GM12878 (cell line): ENCODE measurements around the gene EFHC1. TPM values are rescaled to one million over a fixed set of nuclear protein-coding genes. Genes with fewer than 3 reads are reported as not detected.

Experiments
- ATF2 ChIP-seq: IDR thresholded peaks from 2 replicates; pipeline ENCODE4 v1.6.1; 2012; ENCODE audit warnings: low read length, inconsistent platforms
- BACH1 ChIP-seq: fragments of 450-650 bp; IDR thresholded peaks from 2 replicates; pipeline ENCODE4 v1.6.1; 2017; ENCODE audit warnings: mild to moderate bottlenecking, borderline replicate concordance
- BCL11A ChIP-seq: IDR thresholded peaks from 2 replicates; pipeline ENCODE4 v1.6.1; 2011; ENCODE audit warnings: low read depth, low read length
- BHLHE40 ChIP-seq, 2 experiments: fragments of 450-650 bp in 1 of 2; IDR thresholded peaks; 2 replicates each; pipeline ENCODE4 v1.6.1; 2011 to 2017; ENCODE audit warnings: low read depth in 2 of 2, borderline replicate concordance in 1 of 2, improper control_type of control experiment in 1 of 2, low read length in 1 of 2, mild to moderate bottlenecking in 1 of 2
- BRCA1 ChIP-seq: IDR thresholded peaks from 2 replicates; pipeline ENCODE4 v1.6.1; 2011; ENCODE audit warnings: low read depth, low read length, improper control_type of control experiment
- CHD1 ChIP-seq: IDR thresholded peaks from 2 replicates; pipeline ENCODE4 v1.6.1; 2012; ENCODE audit warnings: low read depth, low read length, improper control_type of control experiment
- EED ChIP-seq: sonication (generic); IDR thresholded peaks from 2 replicates; pipeline ENCODE4 v1.6.1; 2016; ENCODE audit warnings: antibody characterized with exemption, low read depth
- EP300 ChIP-seq, 2 experiments: fragments of 150-350 bp in 1 of 2; IDR thresholded peaks; 2 replicates each; pipeline ENCODE4 v1.6.1; 2011 to 2012; ENCODE audit warnings: low read depth in 2 of 2, low read length in 2 of 2, borderline replicate concordance in 1 of 2, improper control_type of control experiment in 1 of 2, inconsistent platforms in 1 of 2; ENCODE audit not compliant: control insufficient read depth in 1 of 2
- GATAD2B ChIP-seq: fragments of 450-650 bp; conservative IDR thresholded peaks from 2 replicates; pipeline ENCODE4 v1.6.1; 2017; ENCODE audit warnings: low read depth, mild to moderate bottlenecking, moderate library complexity
- HSF1 ChIP-seq: fragments of 150-350 bp; IDR thresholded peaks from 2 replicates; pipeline ENCODE4 v1.6.1; 2014; ENCODE audit warnings: mild to moderate bottlenecking, low read depth, low read length
- IRF5 ChIP-seq: fragments of 450-650 bp; IDR thresholded peaks from 2 replicates; pipeline ENCODE4 v1.6.1; 2017; ENCODE audit warnings: borderline replicate concordance
- MAX ChIP-seq: IDR thresholded peaks from 2 replicates; pipeline ENCODE4 v1.6.1; 2012; ENCODE audit warnings: low read depth, low read length, improper control_type of control experiment
- MEF2B ChIP-seq: fragments of 450-650 bp; IDR thresholded peaks from 2 replicates; pipeline ENCODE4 v1.6.1; 2018; ENCODE audit warnings: mild to moderate bottlenecking, moderate library complexity; ENCODE audit not compliant: partially characterized antibody, poor library complexity, severe bottlenecking
- MYB ChIP-seq: fragments of 150-350 bp; IDR thresholded peaks from 2 replicates; pipeline ENCODE4 v1.6.1; 2014; ENCODE audit warnings: mild to moderate bottlenecking, low read depth, low read length, borderline replicate concordance
- NBN ChIP-seq: fragments of 450-650 bp; IDR thresholded peaks from 2 replicates; pipeline ENCODE4 v1.6.1; 2016
- RBBP5 ChIP-seq: fragments of 200-600 bp; sonication (generic); conservative IDR thresholded peaks from 2 replicates; pipeline ENCODE4 v1.6.1; 2016
- SP1 ChIP-seq: IDR thresholded peaks from one replicate; pipeline ENCODE4 v1.6.1; 2011; ENCODE audit warnings: low read depth, low read length
- SPI1 ChIP-seq: IDR thresholded peaks from 2 replicates; pipeline ENCODE4 v1.6.1; 2011; ENCODE audit warnings: low read depth, mild to moderate bottlenecking, low read length, moderate library complexity, borderline replicate concordance; ENCODE audit not compliant: insufficient read depth
- STAT3 ChIP-seq: IDR thresholded peaks from 2 replicates; pipeline ENCODE4 v1.6.1; 2011; ENCODE audit warnings: low read depth, low read length, improper control_type of control experiment
- TCF7 ChIP-seq: IDR thresholded peaks from 2 replicates; pipeline ENCODE4 v1.6.1; 2014; ENCODE audit warnings: antibody characterized with exemption, borderline replicate concordance
- ZBTB40 ChIP-seq: fragments of 450-650 bp; IDR thresholded peaks from 2 replicates; pipeline ENCODE4 v1.6.1; 2016; ENCODE audit warnings: mild to moderate bottlenecking, moderate library complexity, borderline replicate concordance
- ZNF24 ChIP-seq: fragments of 450-650 bp; IDR thresholded peaks from 2 replicates; pipeline ENCODE4 v1.6.1; 2017; ENCODE audit warnings: antibody characterized with exemption, mild to moderate bottlenecking
- polyA plus RNA-seq, 11 experiments: library from polyadenylated mRNA; depleted of rRNA in 4 of 11; unstranded in 6 of 11; stranded (reverse) in 5 of 11; fragments of >200 nt; fragmentation: Nextera tagmentation in 4 of 11; fragmentation: Illumina TruSeq in 1 of 11; extraction: Ambion mirVana in 4 of 11; extraction: Trizol in 1 of 11; gene quantifications; 1 replicate in 1 of 11; 2 replicates in 10 of 11; pipeline versions ENCODE4 v1.2.1 to v1.2.3, GENCODE V29; 2011 to 2016; ENCODE audit warnings: inconsistent platforms in 2 of 11, missing spikeins in 2 of 11, low read depth in 1 of 11
- total RNA-seq, 4 experiments: library from RNA; depleted of rRNA in 3 of 4; stranded (reverse); fragments of >200 nt in 3 of 4; fragmentation: Illumina TruSeq in 1 of 4; extraction: Trizol in 1 of 4; gene quantifications; 2 replicates each; pipeline versions ENCODE4 v1.2.1 to v1.2.3, GENCODE V29; 2013 to 2021

EFHC1 gene
- total and polyA plus RNA-seq, 10 of the 15 experiments (the other 5 are each of a cell fraction or from before 2014, with no cell fraction given), result 5.5 to 14.5 (median 8.8) TPM

- no peak for TF ChIP-seq BACH1
- no peak for TF ChIP-seq SPI1
- no peak for TF ChIP-seq ZNF24
- no peak for TF ChIP-seq TCF7
- TF ChIP-seq BCL11A, result no peak
- TF ChIP-seq RBBP5, result no peak
- no peak for TF ChIP-seq SP1
- TF ChIP-seq IRF5, result no peak
- no peak for TF ChIP-seq CHD1
- 0 out of 2 replicates have a peak, but pooled peaks have one; percentile 13 for TF ChIP-seq EED
- no peak for TF ChIP-seq NBN
- no peak for TF ChIP-seq BRCA1
- no peak for TF ChIP-seq STAT3
- no peak for TF ChIP-seq ATF2
- no peak for TF ChIP-seq ZBTB40
- TF ChIP-seq MYB, result no peak
- TF ChIP-seq EP300 (IDR thresholded peaks at IDR 0.05; ENCODE audit: borderline replicate concordance in 1 of 2, control insufficient read depth in 1 of 2, low read depth in 2 of 2, low read length in 2 of 2), result peak in 1 of 2 experiments; percentile 19; a peak in 1 of 4 replicates
- no peak for TF ChIP-seq MAX
- peak; percentile 25 for TF ChIP-seq MEF2B
- TF ChIP-seq BHLHE40 (IDR thresholded peaks at IDR 0.05; ENCODE audit: borderline replicate concordance in 1 of 2, low read depth in 2 of 2, low read length in 1 of 2), result no peak
- no peak for TF ChIP-seq GATAD2B
- TF ChIP-seq HSF1, result no peak
These were observed 43.4 kb upstream of the EFHC1 start (continued) for GRCh38 chr6:52376763-52377162.
